Trophoblast cell (in vitro differentiated cells and primary cell): Measurements from ENCODE around the gene TRERF1.

Experiments used
- DNase-seq, 2 donors: peaks; one replicate each; pipeline ENCODE4 v3.0.0-alpha.2; 2016
- H2AFZ ChIP-seq: 2 replicates; pipeline ENCODE4 v1.6.1; 2013; ENCODE audit warnings: low read length, moderate library complexity, mild to moderate bottlenecking; ENCODE audit not compliant: insufficient read depth, poor library complexity
- H2AK5ac ChIP-seq: 2 replicates; pipeline ENCODE4 v1.6.1; 2013; ENCODE audit warnings: mild to moderate bottlenecking, low read length
- H2BK120ac ChIP-seq: 2 replicates; pipeline ENCODE4 v1.6.1; 2013; ENCODE audit warnings: low read length, mild to moderate bottlenecking, moderate library complexity; ENCODE audit not compliant: insufficient read depth, poor library complexity
- H2BK12ac ChIP-seq: 2 replicates; pipeline ENCODE4 v1.6.1; 2013; ENCODE audit warnings: mild to moderate bottlenecking, low read length, moderate library complexity
- H2BK5ac ChIP-seq: 2 replicates; pipeline ENCODE4 v1.6.1; 2013; ENCODE audit warnings: low read length, low read depth, moderate library complexity, mild to moderate bottlenecking; ENCODE audit not compliant: poor library complexity
- H3K14ac ChIP-seq: 2 replicates; pipeline ENCODE4 v1.6.1; 2013; ENCODE audit warnings: mild to moderate bottlenecking, low read length
- H3K18ac ChIP-seq: 2 replicates; pipeline ENCODE4 v1.6.1; 2013; ENCODE audit warnings: mild to moderate bottlenecking, low read length
- H3K23ac ChIP-seq: 2 replicates; pipeline ENCODE4 v1.6.1; 2013; ENCODE audit warnings: low read length
- H3K27ac ChIP-seq: 2 replicates; pipeline ENCODE4 v1.5.1; 2013; ENCODE audit warnings: low read depth, mild to moderate bottlenecking, inconsistent platforms, low read length, moderate library complexity
- H3K27me3 ChIP-seq: 2 replicates; pipeline ENCODE4 v1.6.1; 2013; ENCODE audit warnings: inconsistent platforms, mild to moderate bottlenecking, low read length, moderate library complexity; ENCODE audit not compliant: insufficient read depth
- H3K36me3 ChIP-seq, 2 experiments: 1 replicate in 1 of 2; 2 replicates in 1 of 2; pipeline ENCODE4 v1.6.1; 2013; ENCODE audit warnings: low read length in 2 of 2, mild to moderate bottlenecking in 2 of 2, moderate library complexity in 1 of 2; ENCODE audit not compliant: insufficient read depth in 2 of 2, control insufficient read depth in 1 of 2
- H3K4ac ChIP-seq: 2 replicates; pipeline ENCODE4 v1.6.1; 2013; ENCODE audit warnings: low read depth, mild to moderate bottlenecking, low read length, moderate library complexity
- H3K4me1 ChIP-seq, 2 experiments: 1 replicate in 1 of 2; 2 replicates in 1 of 2; pipeline ENCODE4 v1.6.1; 2013; ENCODE audit warnings: low read length in 2 of 2, mild to moderate bottlenecking in 2 of 2, moderate library complexity in 1 of 2; ENCODE audit not compliant: insufficient read depth in 2 of 2, control insufficient read depth in 1 of 2
- H3K4me2 ChIP-seq: 2 replicates; pipeline ENCODE4 v1.6.1; 2013; ENCODE audit warnings: inconsistent platforms, mild to moderate bottlenecking, low read length, moderate library complexity
- H3K4me3 ChIP-seq: 2 replicates; pipeline ENCODE4 v1.5.1; 2013; ENCODE audit warnings: mild to moderate bottlenecking, low read depth, low read length, inconsistent platforms
- H3K79me1 ChIP-seq: one replicate; pipeline ENCODE4 v1.6.1; 2013; ENCODE audit warnings: low read length
- H3K79me2 ChIP-seq: 2 replicates; pipeline ENCODE4 v1.6.1; 2013; ENCODE audit warnings: low read length, mild to moderate bottlenecking; ENCODE audit not compliant: control insufficient read depth, insufficient read depth, poor library complexity
- H3K9ac ChIP-seq: 2 replicates; pipeline ENCODE4 v1.6.1; 2013; ENCODE audit warnings: mild to moderate bottlenecking, low read length
- H3K9me3 ChIP-seq: 2 replicates; pipeline ENCODE4 v1.6.1; 2013; ENCODE audit warnings: low read depth, mild to moderate bottlenecking, control low read depth, inconsistent platforms, low read length; ENCODE audit not compliant: insufficient read depth
- H4K12ac ChIP-seq: 2 replicates; pipeline ENCODE4 v1.6.1; 2013; ENCODE audit warnings: low read depth, mild to moderate bottlenecking, low read length, moderate library complexity
- H4K8ac ChIP-seq: 2 replicates; pipeline ENCODE4 v1.6.1; 2013; ENCODE audit warnings: low read depth, mild to moderate bottlenecking, low read length, moderate library complexity
- H4K91ac ChIP-seq: one replicate; pipeline ENCODE4 v1.6.1; 2013; ENCODE audit warnings: low read depth, mild to moderate bottlenecking, low read length, moderate library complexity
- WGBS: extraction: QIAGEN DNeasy Blood & Tissue Kit; methylation state at CpG from one replicate; pipeline ENCODE4 v1.1.7; 2013; ENCODE audit warnings: missing lambda C conversion rate; ENCODE audit not compliant: insufficient read length, insufficient coverage; ENCODE audit errors: extremely low coverage; 5-methylcytosine and 5-hydroxymethylcytosine counted together

Gene TRERF1

GRCh38 chr6:42405021-42405420 lies 46.7 kb downstream of the TRERF1 start:
- Histone ChIP-seq H4K91ac (no peak overlapping the region), H3K79me1 (peaks cover 2% of the 10 kb centered on the region), H3K27ac (no peak overlapping the region), H3K4me1 (peaks cover 13 to 18% of the 10 kb centered on the region in 2 experiments), H3K9ac (no peak overlapping the region), H2BK12ac (no peak overlapping the region), H2BK5ac (no peak overlapping the region), H3K79me2 (no peaks in the 10 kb centered on the region), H3K9me3 (no peaks in the 10 kb centered on the region), H3K4ac (no peak overlapping the region), H2AFZ (no peak overlapping the region), H3K14ac (no peak overlapping the region), H3K4me3 (no peak overlapping the region), H3K36me3 (no peaks in the 10 kb centered on the region), H3K18ac (no peak overlapping the region), H4K12ac (no peak overlapping the region), H2BK120ac (no peak overlapping the region), H3K23ac (no peak overlapping the region), H3K4me2 (no peak overlapping the region), H3K27me3 (no peaks in the 10 kb centered on the region), H4K8ac (no peak overlapping the region), H2AK5ac (no peak overlapping the region)
- no peak for DNase-seq
- WGBS, result no CpG with 5 or more reads among the region's 2 CpGs

DNA sequence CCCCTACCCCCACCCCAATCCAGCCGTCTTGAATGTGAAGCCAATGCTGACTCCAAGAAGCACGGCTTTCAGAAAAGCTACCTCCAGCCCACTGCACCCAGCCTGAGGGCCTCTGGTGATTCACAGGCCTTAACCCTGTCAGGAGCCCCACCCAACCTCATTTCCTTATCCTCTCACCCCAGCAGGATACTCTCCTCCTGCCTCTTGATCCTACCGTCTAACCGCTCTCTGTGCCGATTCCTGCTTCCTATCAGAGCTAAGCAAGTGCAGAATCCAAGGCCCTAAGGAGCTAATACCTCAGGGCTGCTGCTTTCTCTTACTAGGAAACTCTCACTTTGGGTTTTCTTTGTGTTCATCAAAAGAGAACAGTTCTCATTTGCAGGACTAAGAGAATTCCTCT lies 47.2 kb downstream of the TRERF1 start:
- Histone ChIP-seq H2AFZ (no peak overlapping the region), H3K79me1 (peaks cover 2% of the 10 kb centered on the region), H3K4me2 (no peak overlapping the region), H3K36me3 (no peaks in the 10 kb centered on the region), H3K4ac (no peak overlapping the region), H3K79me2 (no peaks in the 10 kb centered on the region), H4K91ac (no peak overlapping the region), H2BK5ac (no peak overlapping the region), H3K4me3 (no peak overlapping the region), H2BK120ac (no peak overlapping the region), H3K14ac (no peak overlapping the region), H4K8ac (no peak overlapping the region), H2AK5ac (no peak overlapping the region), H3K9ac (no peak overlapping the region), H3K27me3 (no peaks in the 10 kb centered on the region), H3K4me1 (peaks cover 13 to 18% of the 10 kb centered on the region in 2 experiments), H3K23ac (no peak overlapping the region), H4K12ac (no peak overlapping the region), H3K18ac (no peak overlapping the region), H3K9me3 (no peaks in the 10 kb centered on the region), H2BK12ac (no peak overlapping the region), H3K27ac (no peak overlapping the region)
- WGBS, result no CpG with 5 or more reads among the region's 5 CpGs
- peak; percentile 29 to 41 for DNase-seq

GRCh38 chr6:42403831-42404230 lies 47.9 kb downstream of the TRERF1 start:
- Histone ChIP-seq H4K8ac (no peak overlapping the region), H3K4me2 (peak overlapping the region; percentile 2), H2BK120ac (peak overlapping the region; percentile 49), H3K23ac (no peak overlapping the region), H3K18ac (no peak overlapping the region), H2AFZ (no peak overlapping the region), H3K14ac (no peak overlapping the region), H3K36me3 (no peaks in the 10 kb centered on the region), H3K79me2 (no peaks in the 10 kb centered on the region), H3K79me1 (peaks cover 2% of the 10 kb centered on the region), H3K4me3 (no peak overlapping the region), H4K12ac (no peak overlapping the region), H3K27ac (peak overlapping the region; percentile 22), H4K91ac (no peak overlapping the region), H3K9ac (no peak overlapping the region), H2BK12ac (peak overlapping the region; percentile 32), H2BK5ac (no peak overlapping the region), H3K27me3 (no peaks in the 10 kb centered on the region), H2AK5ac (no peak overlapping the region), H3K4me1 (peaks cover 13 to 21% of the 10 kb centered on the region in 2 experiments), H3K4ac (no peak overlapping the region), H3K9me3 (no peaks in the 10 kb centered on the region)
- DNase-seq, result no peak
- no CpG with 5 or more reads among the region's 5 CpGs for WGBS

DNA sequence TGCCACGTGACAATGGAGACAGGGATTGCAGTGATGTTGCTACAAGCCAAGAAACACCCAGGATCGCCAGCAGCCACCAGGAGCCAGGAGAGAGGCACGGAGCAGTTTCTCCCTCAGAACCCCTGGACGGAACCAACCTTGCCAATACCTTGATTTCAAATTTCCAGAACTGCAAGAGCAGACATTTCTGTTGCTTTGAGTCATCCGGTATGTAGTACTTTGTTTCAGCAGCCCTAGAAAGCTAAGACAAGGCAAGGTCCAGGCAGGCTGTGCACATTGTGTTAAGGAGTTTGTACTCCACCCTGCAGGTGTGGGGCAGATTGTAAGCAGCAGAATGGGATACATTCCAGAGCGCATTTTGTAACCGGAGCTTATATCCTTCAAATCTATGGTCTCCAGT lies 48.3 kb downstream of the TRERF1 start:
- H3K18ac ChIP-seq, result no peak overlapping the region
- no peak overlapping the region for H3K27ac ChIP-seq
- DNase-seq, result peak; percentile 41 to 57
- peaks cover 2% of the 10 kb centered on the region for H3K79me1 ChIP-seq
- no peak overlapping the region for H3K14ac ChIP-seq
- no peaks in the 10 kb centered on the region for H3K79me2 ChIP-seq
- no peaks in the 10 kb centered on the region for H3K9me3 ChIP-seq
- H4K12ac ChIP-seq, result no peak overlapping the region
- no peak overlapping the region for H3K4me3 ChIP-seq
- no peak overlapping the region for H4K8ac ChIP-seq
- H2AK5ac ChIP-seq, result no peak overlapping the region
- no peak overlapping the region for H2AFZ ChIP-seq
- no CpG with 5 or more reads among the region's 7 CpGs for WGBS
- peak overlapping the region; percentile 2 for H3K4me2 ChIP-seq
- no peak overlapping the region for H2BK12ac ChIP-seq
- H2BK120ac ChIP-seq, result no peak overlapping the region
- no peak overlapping the region for H3K9ac ChIP-seq
- no peaks in the 10 kb centered on the region for H3K27me3 ChIP-seq
- peaks cover 13 to 21% of the 10 kb centered on the region in 2 experiments for H3K4me1 ChIP-seq
- H2BK5ac ChIP-seq, result no peak overlapping the region
- no peak overlapping the region for H4K91ac ChIP-seq
- H3K4ac ChIP-seq, result no peak overlapping the region
- H3K36me3 ChIP-seq, result no peaks in the 10 kb centered on the region
- no peak overlapping the region for H3K23ac ChIP-seq
